ENCODE data around the gene BBX. TPM values are rescaled to one million over a fixed set of nuclear protein-coding genes. Genes with fewer than 3 reads are reported as not detected.

The BBX gene
- total RNA-seq, 4 donors from 2014 or later: 54.3 to 104 (median 88.1) TPM

GRCh38 chr3:107841831-107842230 is 319.1 kb downstream of the BBX start:
- WGBS, 2 donors: 77% methylated on average over 4 of the region's 4 CpGs
- H3K27ac ChIP-seq: no peak overlapping the region
- peaks cover 0 to 9% (median 0%) of the 10 kb centered on the region in 4 donors for H3K4me1 ChIP-seq
- DNase-seq (ENCODE audit: low spot score in 2 of 2): no peak
- TF ChIP-seq CTCF (IDR thresholded peaks at IDR 0.05) (no peak), POLR2A (IDR thresholded peaks at IDR 0.05) (no peak), EP300 (IDR thresholded peaks at IDR 0.05) (no peak)
- H3K4me3 ChIP-seq: no peak overlapping the region
- no peaks in the 10 kb centered on the region for H3K36me3 ChIP-seq
- H3K9me3 ChIP-seq: no peaks in the 10 kb centered on the region
- H3K27me3 ChIP-seq: no peaks in the 10 kb centered on the region

- no peaks in the 10 kb centered on the region for H3K9me3 ChIP-seq
- no peak overlapping the region for H3K4me3 ChIP-seq
- TF ChIP-seq EP300 (IDR thresholded peaks at IDR 0.05) (no peak), CTCF (IDR thresholded peaks at IDR 0.05) (no peak), POLR2A (IDR thresholded peaks at IDR 0.05) (no peak)
- H3K27me3 ChIP-seq: no peaks in the 10 kb centered on the region
- no peak for DNase-seq (ENCODE audit: low spot score in 2 of 2)
- no peak overlapping the region for H3K27ac ChIP-seq
- WGBS, 2 donors: 83 to 94% methylated on average over 8 of the region's 8 CpGs
- peaks cover 0 to 9% (median 0%) of the 10 kb centered on the region in 4 donors for H3K4me1 ChIP-seq
- H3K36me3 ChIP-seq: no peaks in the 10 kb centered on the region
Measured at GRCh38 chr3:107842940-107843339, 320.2 kb downstream of the BBX start.

- no peak for TF ChIP-seq EP300 (IDR thresholded peaks at IDR 0.05)
- TF ChIP-seq CTCF (IDR thresholded peaks at IDR 0.05): no peak
- TF ChIP-seq POLR2A (IDR thresholded peaks at IDR 0.05): no peak
Measured at GRCh38 chr3:107845380-107846278, 322.9 kb downstream of the BBX start.

GRCh38 chr3:107846279-107846852 is 323.6 kb downstream of the BBX start:
- no peaks in the 10 kb centered on the region for H3K27me3 ChIP-seq
- peak; percentile 63 to 73 for DNase-seq (ENCODE audit: low spot score in 2 of 2)
- WGBS, 2 donors: 48% methylated on average over 10 of the region's 10 CpGs
- no peaks in the 10 kb centered on the region for H3K36me3 ChIP-seq
- no peak overlapping the region for H3K27ac ChIP-seq
- TF ChIP-seq POLR2A (IDR thresholded peaks at IDR 0.05) (no peak), CTCF (IDR thresholded peaks at IDR 0.05) (peak; percentile 34 to 66 (median 53)), EP300 (IDR thresholded peaks at IDR 0.05) (no peak)
- no peak overlapping the region for H3K4me3 ChIP-seq
- H3K4me1 ChIP-seq: peaks cover 0 to 9% (median 0%) of the 10 kb centered on the region in 4 donors
- no peaks in the 10 kb centered on the region for H3K9me3 ChIP-seq

More at GRCh38 chr3:107845380-107846278, 322.9 kb downstream of the BBX start:
- Histone ChIP-seq H3K9me3 (no peaks in the 10 kb centered on the region), H3K27ac (no peak overlapping the region), H3K36me3 (no peaks in the 10 kb centered on the region), H3K27me3 (no peaks in the 10 kb centered on the region), H3K4me1 (peaks cover 0 to 9% (median 0%) of the 10 kb centered on the region in 4 donors), H3K4me3 (no peak overlapping the region)
- no peak for DNase-seq (ENCODE audit: low spot score in 2 of 2)
- 49 to 57% methylated on average over 11 of the region's 11 CpGs for WGBS, 2 donors

GRCh38 chr3:107847791-107848190 is 325.0 kb downstream of the BBX start:
- Histone ChIP-seq H3K36me3 (no peaks in the 10 kb centered on the region), H3K27ac (no peak overlapping the region), H3K4me1 (peaks cover 0 to 9% (median 0%) of the 10 kb centered on the region in 4 donors), H3K4me3 (no peak overlapping the region), H3K27me3 (no peaks in the 10 kb centered on the region), H3K9me3 (no peaks in the 10 kb centered on the region)
- no peak for TF ChIP-seq EP300 (IDR thresholded peaks at IDR 0.05)
- TF ChIP-seq POLR2A (IDR thresholded peaks at IDR 0.05): no peak
- no peak for TF ChIP-seq CTCF (IDR thresholded peaks at IDR 0.05)
- WGBS, 2 donors: 89 to 92% methylated on average over 8 of the region's 8 CpGs
- no peak for DNase-seq (ENCODE audit: low spot score in 2 of 2)
